Skeletal muscle cell (primary cell): ENCODE measurements around the gene RALY.

ENCODE experiments used
- DNase-seq: peaks from one replicate; pipeline ENCODE4 v3.0.0-alpha.2; 2010; ENCODE audit warnings: low read depth
- H3K4me3 ChIP-seq: 2 replicates; pipeline ENCODE4 v1.5.1; 2011; ENCODE audit warnings: low read depth, mild to moderate bottlenecking, control low read depth, low read length, moderate library complexity

Gene RALY

GRCh38 chr20:34069341-34070078 is 75.8 kb downstream of the RALY start:
- no peak for DNase-seq

GRCh38 chr20:34070079-34070439 is 76.3 kb downstream of the RALY start:
- no peak overlapping the region for H3K4me3 ChIP-seq
- no peak for DNase-seq

More at GRCh38 chr20:34069341-34070078, 75.8 kb downstream of the RALY start:
- H3K4me3 ChIP-seq, result no peak overlapping the region

GRCh38 chr20:34070859-34071258 is 77.1 kb downstream of the RALY start:
- no peak for DNase-seq

GRCh38 chr20:34072076-34072475 is 78.4 kb downstream of the RALY start:
- no peak for DNase-seq
- H3K4me3 ChIP-seq, result no peak overlapping the region

More at GRCh38 chr20:34070859-34071258, 77.1 kb downstream of the RALY start:
- no peak overlapping the region for H3K4me3 ChIP-seq

- H3K4me3 ChIP-seq, result no peak overlapping the region
- no peak for DNase-seq
Observed at GRCh38 chr20:34072778-34073177, 79.1 kb downstream of the RALY start.

- no peak for DNase-seq
- H3K4me3 ChIP-seq, result no peak overlapping the region
Observed at GRCh38 chr20:34074101-34074760, 80.5 kb downstream of the RALY start.

GRCh38 chr20:34075647-34076046 is 81.9 kb downstream of the RALY start:
- no peak for DNase-seq

GRCh38 chr20:34076952-34077351 is 83.2 kb downstream of the RALY start:
- no peak overlapping the region for H3K4me3 ChIP-seq
- DNase-seq, result no peak

More at GRCh38 chr20:34075647-34076046, 81.9 kb downstream of the RALY start:
- no peak overlapping the region for H3K4me3 ChIP-seq

- DNase-seq, result no peak
Observed at GRCh38 chr20:34078540-34078939, 84.8 kb downstream of the RALY start.

GRCh38 chr20:34079818-34080217 is 86.1 kb downstream of the RALY start:
- H3K4me3 ChIP-seq, result no peak overlapping the region
- DNase-seq, result no peak

More at GRCh38 chr20:34078540-34078939, 84.8 kb downstream of the RALY start:
- no peak overlapping the region for H3K4me3 ChIP-seq

GRCh38 chr20:34082232-34082887 is 88.6 kb downstream of the RALY start:
- no peak overlapping the region for H3K4me3 ChIP-seq
- DNase-seq, result no peak

- DNase-seq, result peak; percentile 66
- H3K4me3 ChIP-seq, result no peak overlapping the region
Observed at GRCh38 chr20:34083137-34083536, 89.4 kb downstream of the RALY start.

- no peak overlapping the region for H3K4me3 ChIP-seq
- no peak for DNase-seq
Observed at GRCh38 chr20:34083781-34084180, 90.1 kb downstream of the RALY start.

GRCh38 chr20:34084227-34084923 is 90.7 kb downstream of the RALY start:
- no peak overlapping the region for H3K4me3 ChIP-seq
- no peak for DNase-seq

GRCh38 chr20:34085544-34086040 is 91.9 kb downstream of the RALY start:
- no peak overlapping the region for H3K4me3 ChIP-seq
- DNase-seq, result no peak

- DNase-seq, result no peak
- no peak overlapping the region for H3K4me3 ChIP-seq
Observed at GRCh38 chr20:34088305-34089174, 94.8 kb downstream of the RALY start.

GRCh38 chr20:34089175-34089479 is 95.4 kb downstream of the RALY start:
- H3K4me3 ChIP-seq, result no peak overlapping the region
- no peak for DNase-seq

GRCh38 chr20:34089655-34090345 is 96.1 kb downstream of the RALY start:
- no peak overlapping the region for H3K4me3 ChIP-seq

More at GRCh38 chr20:34089655-34090345, 96.1 kb downstream of the RALY start:
- DNase-seq, result no peak
